Mononuclear cell (primary cell): ENCODE results near the gene AP1G1. TPM values are rescaled to one million over a fixed set of nuclear protein-coding genes. Genes with fewer than 3 reads are reported as not detected.

Experiments
- H3K27me3 ChIP-seq: 2 replicates; pipeline ENCODE4 v1.6.0; 2011; ENCODE audit warnings: low read length, control low read depth; ENCODE audit not compliant: insufficient read depth
- H3K4me1 ChIP-seq: 2 replicates; pipeline ENCODE4 v1.5.1; 2011; ENCODE audit warnings: mild to moderate bottlenecking, low read length, control low read depth; ENCODE audit not compliant: insufficient read depth
- H3K4me3 ChIP-seq: 2 replicates; pipeline ENCODE4 v1.5.1; 2011; ENCODE audit warnings: mild to moderate bottlenecking, low read length, moderate library complexity
- H3K9me3 ChIP-seq: 2 replicates; pipeline ENCODE4 v1.5.1; 2011; ENCODE audit warnings: low read depth, mild to moderate bottlenecking, control low read depth, low read length
- total RNA-seq: library from RNA; depleted of rRNA; stranded (reverse); fragments of >200 nt; gene quantifications from one replicate; pipeline ENCODE4 v1.2.3, GENCODE V29; 2012

AP1G1 gene
- total RNA-seq = 223 TPM

- Histone ChIP-seq H3K9me3 (no peaks in the 10 kb centered on the region), H3K4me3 (peak within 1 kb of the TSS; percentile 98), H3K4me1 (peaks cover 41% of the 10 kb centered on the region), H3K27me3 (no peaks in the 10 kb centered on the region)
Observed at GRCh38 chr16:71808593-71809459, at the start of gene AP1G1. Gene AP1G1 (minus strand): TSS chr16:71808834. CDS start chr16:71789479, 19,355 bp downstream.

- Histone ChIP-seq H3K9me3 (no peaks in the 10 kb centered on the region), H3K4me1 (peaks cover 22% of the 10 kb centered on the region), H3K4me3 (no peak overlapping the region), H3K27me3 (no peaks in the 10 kb centered on the region)
Observed at GRCh38 chr16:71855937-71856662, 47.5 kb upstream of the AP1G1 start.

GRCh38 chr16:71854369-71854948, 45.8 kb upstream of the AP1G1 start:
- no peaks in the 10 kb centered on the region for H3K27me3 ChIP-seq
- H3K4me3 ChIP-seq = no peak overlapping the region
- peaks cover 22% of the 10 kb centered on the region for H3K4me1 ChIP-seq
- no peaks in the 10 kb centered on the region for H3K9me3 ChIP-seq

GRCh38 chr16:71853413-71853812, 44.8 kb upstream of the AP1G1 start:
- Histone ChIP-seq H3K27me3 (no peaks in the 10 kb centered on the region), H3K4me3 (no peak overlapping the region), H3K9me3 (no peaks in the 10 kb centered on the region), H3K4me1 (peaks cover 22% of the 10 kb centered on the region)

GRCh38 chr16:71852561-71852960, 43.9 kb upstream of the AP1G1 start:
- H3K9me3 ChIP-seq = no peaks in the 10 kb centered on the region
- H3K4me3 ChIP-seq = no peak overlapping the region
- H3K27me3 ChIP-seq = no peaks in the 10 kb centered on the region
- H3K4me1 ChIP-seq = peaks cover 22% of the 10 kb centered on the region

- Histone ChIP-seq H3K4me3 (no peak overlapping the region), H3K27me3 (no peaks in the 10 kb centered on the region), H3K9me3 (no peaks in the 10 kb centered on the region), H3K4me1 (peaks cover 22% of the 10 kb centered on the region)
Observed at GRCh38 chr16:71852158-71852557, 43.5 kb upstream of the AP1G1 start.

GRCh38 chr16:71851746-71852145, 43.1 kb upstream of the AP1G1 start:
- H3K4me1 ChIP-seq = peaks cover 27% of the 10 kb centered on the region
- H3K27me3 ChIP-seq = no peaks in the 10 kb centered on the region
- H3K9me3 ChIP-seq = no peaks in the 10 kb centered on the region
- H3K4me3 ChIP-seq = no peak overlapping the region

- peaks cover 32% of the 10 kb centered on the region for H3K4me1 ChIP-seq
- H3K4me3 ChIP-seq = no peak overlapping the region
- no peaks in the 10 kb centered on the region for H3K9me3 ChIP-seq
- H3K27me3 ChIP-seq = no peaks in the 10 kb centered on the region
Observed at GRCh38 chr16:71848622-71849021, 40.0 kb upstream of the AP1G1 start.

GRCh38 chr16:71847096-71847495, 38.5 kb upstream of the AP1G1 start:
- no peak overlapping the region for H3K4me3 ChIP-seq
- H3K27me3 ChIP-seq = no peaks in the 10 kb centered on the region
- peaks cover 17% of the 10 kb centered on the region for H3K4me1 ChIP-seq
- H3K9me3 ChIP-seq = no peaks in the 10 kb centered on the region

- Histone ChIP-seq H3K9me3 (no peaks in the 10 kb centered on the region), H3K4me1 (peaks cover 14% of the 10 kb centered on the region), H3K27me3 (no peaks in the 10 kb centered on the region), H3K4me3 (peak overlapping the region; percentile 94)
Observed at GRCh38 chr16:71846431-71846830, 37.8 kb upstream of the AP1G1 start.

GRCh38 chr16:71845639-71846430, 37.2 kb upstream of the AP1G1 start, which contains the start of gene ATXN1L:
Gene ATXN1L (plus strand): TSS chr16:71845976. CDS start chr16:71849741, 3,765 bp downstream.
- H3K4me1 ChIP-seq = peaks cover 14% of the 10 kb centered on the region
- H3K27me3 ChIP-seq = no peaks in the 10 kb centered on the region

GRCh38 chr16:71843572-71843971, 34.9 kb upstream of the AP1G1 start:
- Histone ChIP-seq H3K9me3 (no peaks in the 10 kb centered on the region), H3K4me3 (no peak overlapping the region), H3K27me3 (no peaks in the 10 kb centered on the region), H3K4me1 (peaks cover 14% of the 10 kb centered on the region)

More at GRCh38 chr16:71845639-71846430, 37.2 kb upstream of the AP1G1 start, which contains the start of gene ATXN1L:
- peak within 1 kb of the TSS; percentile 94 for H3K4me3 ChIP-seq
- H3K9me3 ChIP-seq = no peaks in the 10 kb centered on the region

- H3K27me3 ChIP-seq = no peaks in the 10 kb centered on the region
- no peaks in the 10 kb centered on the region for H3K9me3 ChIP-seq
- H3K4me3 ChIP-seq = no peak overlapping the region
- H3K4me1 ChIP-seq = peaks cover 1% of the 10 kb centered on the region
Observed at GRCh38 chr16:71840052-71840451, 31.4 kb upstream of the AP1G1 start.

GRCh38 chr16:71837150-71837549, 28.5 kb upstream of the AP1G1 start:
- H3K27me3 ChIP-seq = no peaks in the 10 kb centered on the region
- no peaks in the 10 kb centered on the region for H3K4me1 ChIP-seq
- H3K4me3 ChIP-seq = no peak overlapping the region
- H3K9me3 ChIP-seq = no peaks in the 10 kb centered on the region
